Brain microvascular endothelial cell (primary cell): Measurements from ENCODE around the gene MTHFD2L.
"Not testable (repeated sequence)": the region's sequence is repeated elsewhere in the genome, so short reads cannot be mapped to it uniquely, and the experiment has no call there.

Experiments used
- DNase-seq: peaks from one replicate; pipeline ENCODE4 v3.0.0-alpha.2; 2020
- H3K27ac ChIP-seq: fragments of 250-450 bp; sonication (Bioruptor Pico); 2 replicates; pipeline ENCODE4 v1.5.1; 2020; ENCODE audit warnings: mild to moderate bottlenecking, moderate library complexity
- H3K27me3 ChIP-seq: fragments of 250-450 bp; sonication (Bioruptor Pico); replicated peaks from 2 replicates; pipeline ENCODE4 v1.5.1; 2020; ENCODE audit warnings: mild to moderate bottlenecking
- H3K36me3 ChIP-seq: fragments of 250-450 bp; sonication (Bioruptor Pico); replicated peaks from 2 replicates; pipeline ENCODE4 v1.5.1; 2020; ENCODE audit warnings: mild to moderate bottlenecking
- H3K4me3 ChIP-seq: 2 replicates; pipeline ENCODE4 v1.5.1; 2011; ENCODE audit warnings: low read depth, mild to moderate bottlenecking, control low read depth, low read length, moderate library complexity
- in situ Hi-C: cut with HindIII; loops from 2 replicates; pipeline ENCODE4 v1.10.0; 2017; ENCODE audit warnings: low sequenced_read_pairs, low pct_ligation_motif_present
- TF ChIP-seq, protein P1 (sequence below): IDR thresholded peaks from 2 replicates; pipeline ENCODE4 v1.5.1; 2011; ENCODE audit warnings: low read depth, mild to moderate bottlenecking, moderate library complexity, low read length, control low read depth, inconsistent platforms; ENCODE audit errors: missing control alignments

The MTHFD2L gene

DNA sequence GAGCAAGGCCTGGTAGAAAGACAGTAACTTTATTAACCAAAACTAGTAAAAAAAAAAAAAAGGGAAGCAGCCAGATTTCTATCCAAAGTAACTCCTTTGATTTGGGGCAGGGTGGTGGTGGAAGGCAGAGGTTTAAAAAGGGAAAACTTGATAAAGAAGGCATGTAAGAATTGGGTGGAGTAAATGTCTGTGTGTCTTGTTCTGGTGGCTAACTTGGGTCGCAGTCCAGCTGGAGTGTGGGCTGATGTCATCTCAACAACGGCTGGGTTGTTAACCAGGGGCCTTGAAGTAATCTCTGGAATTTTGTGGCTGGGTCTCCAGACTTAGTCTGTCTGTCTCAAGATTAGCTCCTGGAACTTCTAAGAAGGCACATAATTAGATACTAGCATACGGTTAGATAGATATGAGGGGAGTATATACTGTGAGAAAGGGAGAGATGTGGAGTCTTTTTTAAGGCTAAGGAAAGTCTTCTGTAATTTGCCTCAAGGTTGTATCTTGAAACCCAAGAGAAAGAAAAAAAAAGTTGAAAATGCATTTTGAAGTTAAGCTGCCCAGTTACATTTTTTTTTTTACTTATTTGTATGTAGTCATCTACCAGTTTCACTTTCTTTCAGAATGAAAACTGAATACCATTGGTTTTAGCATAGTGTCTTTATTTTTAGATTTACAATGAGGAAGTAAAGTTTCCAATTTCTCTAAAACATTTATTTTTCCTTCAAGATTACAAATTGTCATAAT lies 48.3 kb downstream of the MTHFD2L start:
- peak; percentile 91 for DNase-seq
- no peaks in the 10 kb centered on the region for H3K27me3 ChIP-seq
- in situ Hi-C loops = no loop called here
- no peak overlapping the region for H3K4me3 ChIP-seq
- peak overlapping the region; percentile 60 for H3K27ac ChIP-seq
- TF ChIP-seq, protein P1, sequence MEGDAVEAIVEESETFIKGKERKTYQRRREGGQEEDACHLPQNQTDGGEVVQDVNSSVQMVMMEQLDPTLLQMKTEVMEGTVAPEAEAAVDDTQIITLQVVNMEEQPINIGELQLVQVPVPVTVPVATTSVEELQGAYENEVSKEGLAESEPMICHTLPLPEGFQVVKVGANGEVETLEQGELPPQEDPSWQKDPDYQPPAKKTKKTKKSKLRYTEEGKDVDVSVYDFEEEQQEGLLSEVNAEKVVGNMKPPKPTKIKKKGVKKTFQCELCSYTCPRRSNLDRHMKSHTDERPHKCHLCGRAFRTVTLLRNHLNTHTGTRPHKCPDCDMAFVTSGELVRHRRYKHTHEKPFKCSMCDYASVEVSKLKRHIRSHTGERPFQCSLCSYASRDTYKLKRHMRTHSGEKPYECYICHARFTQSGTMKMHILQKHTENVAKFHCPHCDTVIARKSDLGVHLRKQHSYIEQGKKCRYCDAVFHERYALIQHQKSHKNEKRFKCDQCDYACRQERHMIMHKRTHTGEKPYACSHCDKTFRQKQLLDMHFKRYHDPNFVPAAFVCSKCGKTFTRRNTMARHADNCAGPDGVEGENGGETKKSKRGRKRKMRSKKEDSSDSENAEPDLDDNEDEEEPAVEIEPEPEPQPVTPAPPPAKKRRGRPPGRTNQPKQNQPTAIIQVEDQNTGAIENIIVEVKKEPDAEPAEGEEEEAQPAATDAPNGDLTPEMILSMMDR = no peak
- H3K36me3 ChIP-seq = no peaks in the 10 kb centered on the region

DNA sequence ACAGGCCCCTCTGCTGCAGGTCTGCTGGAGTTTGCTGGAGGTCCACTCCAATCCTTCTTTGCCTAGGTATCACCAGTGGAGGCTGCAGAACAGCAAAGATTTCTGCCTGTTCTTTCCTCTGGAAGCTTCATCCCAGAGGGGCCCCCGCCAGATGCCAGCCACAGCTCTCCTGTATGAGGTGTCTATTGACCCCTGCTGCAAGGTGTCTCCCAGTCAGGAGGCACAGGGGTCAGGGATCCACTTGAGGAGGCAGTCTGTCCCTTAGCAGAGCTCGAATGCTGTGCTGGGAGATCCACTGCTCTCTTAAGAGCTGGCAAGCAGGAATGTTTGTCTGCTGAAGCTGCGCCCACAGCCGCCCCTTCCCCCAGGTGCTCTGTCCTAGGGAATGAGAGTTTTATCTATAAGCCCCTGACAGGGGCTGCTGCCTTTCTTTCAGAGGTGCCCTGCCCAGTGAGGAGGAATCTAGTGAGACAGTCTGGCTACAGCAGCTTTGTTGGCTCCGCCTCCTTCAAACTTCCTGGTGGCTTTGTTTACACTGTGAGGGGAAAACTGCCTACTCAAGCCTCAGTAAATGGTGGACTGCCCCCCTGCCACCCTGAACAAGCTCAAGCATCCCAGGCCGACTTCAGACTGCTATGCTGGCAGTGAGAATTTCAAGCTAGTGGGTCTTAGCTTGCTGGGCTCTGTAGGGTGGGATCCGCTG lies 56.7 kb downstream of the MTHFD2L start:
- H3K36me3 ChIP-seq, in situ Hi-C loops, H3K27ac ChIP-seq, H3K4me3 ChIP-seq, H3K27me3 ChIP-seq, DNase-seq: not testable (repeated sequence)

DNA sequence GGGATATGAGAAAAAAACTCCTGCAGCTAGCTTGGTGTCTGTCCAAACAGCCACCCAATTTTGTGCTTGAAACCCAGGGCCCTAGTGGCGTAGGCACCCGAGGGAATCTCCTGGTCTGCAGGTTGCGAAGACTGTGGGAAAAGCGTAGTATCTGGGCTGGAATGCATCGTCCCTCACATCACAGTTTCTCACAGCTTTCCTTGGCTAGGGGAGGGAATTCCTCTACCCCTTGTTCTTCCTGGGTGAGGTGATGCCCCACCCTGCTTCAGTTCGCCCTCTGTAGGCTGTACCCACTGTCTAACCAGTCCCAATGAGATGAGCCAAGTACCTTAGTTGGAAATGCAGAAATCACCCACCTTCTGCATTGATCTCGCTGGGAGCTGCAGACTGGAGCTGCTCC lies 57.3 kb downstream of the MTHFD2L start:
- DNase-seq, in situ Hi-C loops, H3K4me3 ChIP-seq, H3K36me3 ChIP-seq, H3K27me3 ChIP-seq, H3K27ac ChIP-seq: not testable (repeated sequence)

DNA sequence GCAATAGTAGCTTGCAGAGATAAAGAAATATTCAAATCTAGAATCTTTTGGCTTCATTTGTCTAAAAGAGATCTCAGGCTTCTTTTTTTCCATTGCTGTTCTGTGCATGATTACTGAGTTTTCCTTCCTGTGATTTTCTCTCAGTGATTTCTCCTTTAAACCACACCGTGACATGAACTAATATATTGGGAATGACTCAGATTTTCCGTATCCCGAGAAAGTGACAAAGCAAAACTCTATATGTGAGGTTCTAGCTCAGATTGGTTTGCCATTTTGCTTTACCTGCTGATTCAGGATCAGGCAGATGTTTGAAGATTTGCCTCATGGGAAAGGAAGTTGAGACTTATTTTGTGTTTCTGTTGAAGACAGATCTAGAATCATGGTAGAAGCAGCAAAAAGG lies 59.4 kb downstream of the MTHFD2L start:
- DNase-seq = peak; percentile 48
- Histone ChIP-seq H3K27me3 (no peaks in the 10 kb centered on the region), H3K27ac (peak overlapping the region; percentile 64), H3K36me3 (no peaks in the 10 kb centered on the region), H3K4me3 (no peak overlapping the region)
- in situ Hi-C loops = no loop called here
- TF ChIP-seq, protein P1 = no peak

DNA sequence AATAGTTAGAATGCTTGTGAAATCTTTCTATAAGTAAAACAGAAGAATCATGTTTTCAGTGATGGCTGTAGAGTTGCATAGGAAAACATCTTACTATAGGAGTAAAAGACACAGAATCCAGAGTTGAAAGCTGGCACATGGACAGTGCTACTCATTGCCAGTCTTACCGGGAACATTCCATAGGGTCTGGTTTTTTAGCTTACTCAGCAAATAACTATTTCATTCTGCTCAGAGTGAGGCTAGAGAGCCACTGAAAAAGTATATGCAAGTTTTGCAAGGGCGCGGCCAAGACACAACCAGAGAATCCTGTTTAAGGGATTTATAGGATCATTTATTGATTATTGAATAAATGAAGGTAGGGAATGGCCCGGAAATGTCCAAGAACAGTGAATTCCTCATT lies 60.3 kb downstream of the MTHFD2L start:
- Histone ChIP-seq H3K4me3 (no peak overlapping the region), H3K27ac (no peak overlapping the region), H3K36me3 (no peaks in the 10 kb centered on the region), H3K27me3 (no peaks in the 10 kb centered on the region)
- TF ChIP-seq, protein P1 = no peak
- in situ Hi-C loops = no loop called here
- no peak for DNase-seq

DNA sequence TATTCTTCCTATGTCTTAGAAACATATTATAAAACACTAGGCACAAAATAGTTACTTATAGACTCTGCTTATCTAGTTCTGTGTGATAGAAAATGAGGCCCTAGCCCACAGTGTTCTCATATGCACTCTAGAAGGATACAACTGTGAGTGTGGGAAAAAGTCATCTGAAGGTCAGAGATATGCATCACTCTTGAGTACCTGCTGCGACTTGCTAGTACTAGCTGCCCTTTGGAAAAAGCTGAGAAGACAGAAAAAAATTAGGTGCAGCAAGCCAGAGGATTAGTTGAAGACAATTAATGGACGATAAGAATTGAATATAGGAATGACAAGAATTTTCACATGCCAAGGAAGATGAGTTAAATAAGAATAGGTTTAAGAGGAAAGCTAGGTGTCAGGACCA lies 61.3 kb downstream of the MTHFD2L start:
- H3K36me3 ChIP-seq = no peaks in the 10 kb centered on the region
- no peak overlapping the region for H3K27ac ChIP-seq
- H3K4me3 ChIP-seq = no peak overlapping the region
- no peak for DNase-seq
- no peaks in the 10 kb centered on the region for H3K27me3 ChIP-seq
- TF ChIP-seq, protein P1 = no peak
- in situ Hi-C loops = no loop called here
